Measurements from ENCODE around the gene PLXND1.
"Not testable (repeated sequence)": the region's sequence is repeated elsewhere in the genome, so short reads cannot be mapped to it uniquely, and the experiment has no call there.

Gene PLXND1

GRCh38 chr3:129524081-129524480, 82.4 kb downstream of the PLXND1 start:
- no peak for DNase-seq (ENCODE audit: low spot score)

- no peak for DNase-seq (ENCODE audit: low spot score)
These were observed 83.5 kb downstream of the PLXND1 start for GRCh38 chr3:129522953-129523352.

GRCh38 chr3:129521611-129522010, 84.9 kb downstream of the PLXND1 start:
- DNase-seq (ENCODE audit: low spot score), result no peak

GRCh38 chr3:129520960-129521359, 85.5 kb downstream of the PLXND1 start:
- no peak for DNase-seq (ENCODE audit: low spot score)

- DNase-seq (ENCODE audit: low spot score), result no peak
These were observed 86.4 kb downstream of the PLXND1 start for GRCh38 chr3:129519896-129520715.

- no peak for DNase-seq (ENCODE audit: low spot score)
These were observed 87.0 kb downstream of the PLXND1 start for GRCh38 chr3:129519449-129519848.

- DNase-seq (ENCODE audit: low spot score), result no peak
These were observed 87.9 kb downstream of the PLXND1 start for GRCh38 chr3:129518581-129518980.

GRCh38 chr3:129518038-129518561, 88.4 kb downstream of the PLXND1 start:
- DNase-seq (ENCODE audit: low spot score), result no peak

- DNase-seq (ENCODE audit: low spot score), result no peak
These were observed 89.0 kb downstream of the PLXND1 start for GRCh38 chr3:129517516-129517915.

- not testable (repeated sequence) for DNase-seq (ENCODE audit: low spot score)
These were observed 90.5 kb downstream of the PLXND1 start for GRCh38 chr3:129515821-129516432.

- not testable (repeated sequence) for DNase-seq (ENCODE audit: low spot score)
These were observed 91.2 kb downstream of the PLXND1 start for GRCh38 chr3:129515108-129515820.

- no peak for DNase-seq (ENCODE audit: low spot score)
These were observed 91.9 kb downstream of the PLXND1 start for GRCh38 chr3:129514563-129514962.

GRCh38 chr3:129514110-129514509, 92.4 kb downstream of the PLXND1 start:
- DNase-seq (ENCODE audit: low spot score), result no peak

GRCh38 chr3:129513705-129514104, 92.8 kb downstream of the PLXND1 start:
- DNase-seq (ENCODE audit: low spot score), result no peak

- DNase-seq (ENCODE audit: low spot score), result no peak
These were observed 93.9 kb downstream of the PLXND1 start for GRCh38 chr3:129512595-129512994.

GRCh38 chr3:129507181-129507831, 99.2 kb downstream of the PLXND1 start:
- no peak for DNase-seq (ENCODE audit: low spot score)

- DNase-seq (ENCODE audit: low spot score), result no peak
These were observed 100.2 kb downstream of the PLXND1 start for GRCh38 chr3:129506231-129506742.

GRCh38 chr3:129505341-129505740, 101.1 kb downstream of the PLXND1 start:
- no peak for DNase-seq (ENCODE audit: low spot score)

Measured in kidney tubule cell (primary cell).